ENCODE measurements around the gene KY.

KY gene

DNA sequence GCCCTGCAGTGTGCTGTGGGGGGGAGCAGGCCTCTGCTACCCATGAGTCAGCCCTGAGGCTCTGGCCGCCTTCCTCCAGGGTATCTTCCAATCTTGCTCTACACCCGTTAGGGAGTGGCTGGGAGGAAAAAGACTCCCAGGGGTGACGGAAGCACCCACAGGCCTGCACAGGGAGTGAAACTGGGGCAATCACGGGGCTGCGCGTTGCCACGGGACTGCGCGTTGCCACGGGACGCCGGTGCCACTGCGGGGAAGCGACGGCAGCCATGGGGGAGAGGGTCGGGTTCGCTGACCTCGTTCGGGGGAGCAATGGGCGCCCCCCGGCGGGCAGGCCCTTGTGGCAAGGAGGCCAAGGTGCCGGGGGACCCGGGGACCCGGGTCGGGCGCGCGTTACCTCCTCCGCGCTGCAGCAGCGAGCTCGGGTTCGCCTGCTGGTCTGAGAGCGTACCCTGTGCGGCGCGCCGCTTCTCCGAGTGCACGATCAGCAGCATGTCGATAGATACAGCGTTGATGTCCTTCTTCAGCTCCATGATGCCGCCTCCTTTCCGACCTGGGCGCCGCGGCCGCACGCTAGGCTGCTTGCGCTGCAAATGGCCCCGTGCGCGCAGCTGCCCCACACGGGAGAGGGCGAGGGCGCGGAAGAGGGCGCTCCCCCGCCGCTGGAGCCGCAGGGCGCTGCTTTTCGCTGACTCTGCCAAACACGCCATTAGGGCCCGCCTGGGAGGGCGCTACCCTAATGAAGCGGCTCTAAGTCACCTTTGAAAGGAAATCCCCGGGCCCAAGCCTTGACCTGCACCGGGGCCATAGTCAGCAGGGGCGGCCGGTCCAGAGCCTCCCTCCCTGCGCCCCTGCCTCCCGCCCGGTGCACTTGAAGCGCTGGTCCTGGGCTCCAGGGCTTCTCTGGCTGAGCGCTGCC is at the start of gene KY:
Gene KY, minus strand, starts transcription at position 592 of the 916 bp plus-strand sequence. Its CDS starts 62 bp downstream, at position 530.
- no peaks in the 10 kb centered on the region for H3K27me3 ChIP-seq (replicated peaks)
- H3K36me3 ChIP-seq (replicated peaks): no peaks in the 10 kb centered on the region
- no peak within 1 kb of the TSS for H3K27ac ChIP-seq
- peak within 1 kb of the TSS; percentile 56 for H3K4me3 ChIP-seq (ENCODE audit: low read depth, low read length)
- TF ChIP-seq, protein P1, sequence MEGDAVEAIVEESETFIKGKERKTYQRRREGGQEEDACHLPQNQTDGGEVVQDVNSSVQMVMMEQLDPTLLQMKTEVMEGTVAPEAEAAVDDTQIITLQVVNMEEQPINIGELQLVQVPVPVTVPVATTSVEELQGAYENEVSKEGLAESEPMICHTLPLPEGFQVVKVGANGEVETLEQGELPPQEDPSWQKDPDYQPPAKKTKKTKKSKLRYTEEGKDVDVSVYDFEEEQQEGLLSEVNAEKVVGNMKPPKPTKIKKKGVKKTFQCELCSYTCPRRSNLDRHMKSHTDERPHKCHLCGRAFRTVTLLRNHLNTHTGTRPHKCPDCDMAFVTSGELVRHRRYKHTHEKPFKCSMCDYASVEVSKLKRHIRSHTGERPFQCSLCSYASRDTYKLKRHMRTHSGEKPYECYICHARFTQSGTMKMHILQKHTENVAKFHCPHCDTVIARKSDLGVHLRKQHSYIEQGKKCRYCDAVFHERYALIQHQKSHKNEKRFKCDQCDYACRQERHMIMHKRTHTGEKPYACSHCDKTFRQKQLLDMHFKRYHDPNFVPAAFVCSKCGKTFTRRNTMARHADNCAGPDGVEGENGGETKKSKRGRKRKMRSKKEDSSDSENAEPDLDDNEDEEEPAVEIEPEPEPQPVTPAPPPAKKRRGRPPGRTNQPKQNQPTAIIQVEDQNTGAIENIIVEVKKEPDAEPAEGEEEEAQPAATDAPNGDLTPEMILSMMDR (IDR thresholded peaks at IDR 0.05; ENCODE audit: low read depth, low read length, missing control alignments): no peak
- in situ Hi-C loops (cut with HindIII; ENCODE audit: low pct_ligation_motif_present, low sequenced_read_pairs): no loop called here
- DNase-seq: no peak

- in situ Hi-C loops (cut with HindIII; ENCODE audit: low pct_ligation_motif_present, low sequenced_read_pairs): no loop called here
- DNase-seq: no peak
- Histone ChIP-seq H3K36me3 (replicated peaks) (no peaks in the 10 kb centered on the region), H3K27me3 (replicated peaks) (no peaks in the 10 kb centered on the region), H3K4me3 (ENCODE audit: low read depth, low read length) (no peak overlapping the region), H3K27ac (no peak overlapping the region)
- TF ChIP-seq, protein P1 (IDR thresholded peaks at IDR 0.05; ENCODE audit: low read depth, low read length, missing control alignments): no peak
Measured at GRCh38 chr3:134699721-134700120, 48.9 kb upstream of the KY start.

DNA sequence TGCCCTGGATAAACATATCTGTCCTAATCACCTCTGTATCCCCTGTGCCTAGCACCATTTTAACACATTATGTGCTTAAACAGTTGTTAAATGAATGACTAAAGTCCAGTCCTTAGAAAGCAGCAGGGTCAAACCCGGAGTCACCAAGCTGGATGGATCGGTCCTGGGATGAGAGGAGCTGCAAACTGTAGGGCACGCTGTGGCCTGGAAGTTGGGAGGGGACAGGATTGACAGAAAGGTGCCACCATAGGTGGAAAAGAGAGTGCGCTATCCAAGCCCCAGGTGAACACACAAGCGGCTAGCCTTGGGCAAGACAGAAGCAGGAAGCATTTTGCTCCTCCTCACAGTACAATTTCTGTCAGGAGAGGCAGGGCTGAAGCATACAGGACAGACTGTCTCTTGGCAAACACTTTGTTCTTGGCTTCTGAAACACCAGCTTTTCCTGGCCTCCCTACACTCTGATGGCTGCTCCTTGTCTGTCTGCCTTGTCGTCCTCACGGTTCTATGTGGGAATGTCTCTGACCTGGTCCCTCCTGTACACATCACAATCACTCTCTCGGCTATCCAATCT is 48.4 kb upstream of the KY start:
- DNase-seq: no peak
- no peak overlapping the region for H3K4me3 ChIP-seq (ENCODE audit: low read depth, low read length)
- TF ChIP-seq, protein P1 (IDR thresholded peaks at IDR 0.05; ENCODE audit: low read depth, low read length, missing control alignments): no peak
- in situ Hi-C loops (cut with HindIII; ENCODE audit: low pct_ligation_motif_present, low sequenced_read_pairs): no loop called here
- H3K27ac ChIP-seq: no peak overlapping the region
- H3K27me3 ChIP-seq (replicated peaks): no peaks in the 10 kb centered on the region
- no peaks in the 10 kb centered on the region for H3K36me3 ChIP-seq (replicated peaks)

GRCh38 chr3:134697830-134698689 is 47.2 kb upstream of the KY start:
- H3K27ac ChIP-seq: no peak overlapping the region
- in situ Hi-C loops (cut with HindIII; ENCODE audit: low pct_ligation_motif_present, low sequenced_read_pairs): no loop called here
- no peak overlapping the region for H3K4me3 ChIP-seq (ENCODE audit: low read depth, low read length)
- H3K27me3 ChIP-seq (replicated peaks): no peaks in the 10 kb centered on the region
- H3K36me3 ChIP-seq (replicated peaks): no peaks in the 10 kb centered on the region
- TF ChIP-seq, protein P1 (IDR thresholded peaks at IDR 0.05; ENCODE audit: low read depth, low read length, missing control alignments): no peak
- DNase-seq: no peak

- H3K36me3 ChIP-seq (replicated peaks): no peaks in the 10 kb centered on the region
- H3K27me3 ChIP-seq (replicated peaks): no peaks in the 10 kb centered on the region
- H3K4me3 ChIP-seq (ENCODE audit: low read depth, low read length): no peak overlapping the region
- no peak for DNase-seq
- in situ Hi-C loops (cut with HindIII; ENCODE audit: low pct_ligation_motif_present, low sequenced_read_pairs): no loop called here
- no peak overlapping the region for H3K27ac ChIP-seq
- TF ChIP-seq, protein P1 (IDR thresholded peaks at IDR 0.05; ENCODE audit: low read depth, low read length, missing control alignments): no peak
Measured at GRCh38 chr3:134696155-134696554, 45.3 kb upstream of the KY start.

Data from brain microvascular endothelial cell (primary cell).